ENCODE measurements around the gene BBX.

BBX gene

GRCh38 chr3:107845380-107846278, 322.9 kb downstream of the BBX start:
- TF ChIP-seq ZBTB7A (IDR thresholded peaks at IDR 0.05; ENCODE audit: low read depth) (no peak), EGR1 (IDR thresholded peaks at IDR 0.05) (no peak), TAF1 (IDR thresholded peaks at IDR 0.05; ENCODE audit: low read depth) (no peak), TEAD4 (IDR thresholded peaks at IDR 0.05) (no peak), RAD21 (IDR thresholded peaks at IDR 0.05; ENCODE audit: low read depth) (no peak), FOXM1 (IDR thresholded peaks at IDR 0.05; ENCODE audit: borderline replicate concordance, low read depth) (no peak), MAX (IDR thresholded peaks at IDR 0.05) (no peak), YY1 (IDR thresholded peaks at IDR 0.05; ENCODE audit: low read depth) (no peak), CEBPB (IDR thresholded peaks at IDR 0.05) (no peak), TCF12 (IDR thresholded peaks at IDR 0.05; ENCODE audit: low read depth) (no peak), EP300 (IDR thresholded peaks at IDR 0.05; ENCODE audit: borderline replicate concordance) (no peak), CREB1 (IDR thresholded peaks at IDR 0.05; ENCODE audit: low read depth) (no peak), NFIC (IDR thresholded peaks at IDR 0.05) (no peak)
- TF ChIP-seq, protein P1, sequence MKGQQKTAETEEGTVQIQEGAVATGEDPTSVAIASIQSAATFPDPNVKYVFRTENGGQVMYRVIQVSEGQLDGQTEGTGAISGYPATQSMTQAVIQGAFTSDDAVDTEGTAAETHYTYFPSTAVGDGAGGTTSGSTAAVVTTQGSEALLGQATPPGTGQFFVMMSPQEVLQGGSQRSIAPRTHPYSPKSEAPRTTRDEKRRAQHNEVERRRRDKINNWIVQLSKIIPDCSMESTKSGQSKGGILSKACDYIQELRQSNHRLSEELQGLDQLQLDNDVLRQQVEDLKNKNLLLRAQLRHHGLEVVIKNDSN (IDR thresholded peaks at IDR 0.05), result no peak
- TF ChIP-seq, protein P2, sequence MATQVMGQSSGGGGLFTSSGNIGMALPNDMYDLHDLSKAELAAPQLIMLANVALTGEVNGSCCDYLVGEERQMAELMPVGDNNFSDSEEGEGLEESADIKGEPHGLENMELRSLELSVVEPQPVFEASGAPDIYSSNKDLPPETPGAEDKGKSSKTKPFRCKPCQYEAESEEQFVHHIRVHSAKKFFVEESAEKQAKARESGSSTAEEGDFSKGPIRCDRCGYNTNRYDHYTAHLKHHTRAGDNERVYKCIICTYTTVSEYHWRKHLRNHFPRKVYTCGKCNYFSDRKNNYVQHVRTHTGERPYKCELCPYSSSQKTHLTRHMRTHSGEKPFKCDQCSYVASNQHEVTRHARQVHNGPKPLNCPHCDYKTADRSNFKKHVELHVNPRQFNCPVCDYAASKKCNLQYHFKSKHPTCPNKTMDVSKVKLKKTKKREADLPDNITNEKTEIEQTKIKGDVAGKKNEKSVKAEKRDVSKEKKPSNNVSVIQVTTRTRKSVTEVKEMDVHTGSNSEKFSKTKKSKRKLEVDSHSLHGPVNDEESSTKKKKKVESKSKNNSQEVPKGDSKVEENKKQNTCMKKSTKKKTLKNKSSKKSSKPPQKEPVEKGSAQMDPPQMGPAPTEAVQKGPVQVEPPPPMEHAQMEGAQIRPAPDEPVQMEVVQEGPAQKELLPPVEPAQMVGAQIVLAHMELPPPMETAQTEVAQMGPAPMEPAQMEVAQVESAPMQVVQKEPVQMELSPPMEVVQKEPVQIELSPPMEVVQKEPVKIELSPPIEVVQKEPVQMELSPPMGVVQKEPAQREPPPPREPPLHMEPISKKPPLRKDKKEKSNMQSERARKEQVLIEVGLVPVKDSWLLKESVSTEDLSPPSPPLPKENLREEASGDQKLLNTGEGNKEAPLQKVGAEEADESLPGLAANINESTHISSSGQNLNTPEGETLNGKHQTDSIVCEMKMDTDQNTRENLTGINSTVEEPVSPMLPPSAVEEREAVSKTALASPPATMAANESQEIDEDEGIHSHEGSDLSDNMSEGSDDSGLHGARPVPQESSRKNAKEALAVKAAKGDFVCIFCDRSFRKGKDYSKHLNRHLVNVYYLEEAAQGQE (IDR thresholded peaks at IDR 0.05; ENCODE audit: low read depth), result no peak

DNA sequence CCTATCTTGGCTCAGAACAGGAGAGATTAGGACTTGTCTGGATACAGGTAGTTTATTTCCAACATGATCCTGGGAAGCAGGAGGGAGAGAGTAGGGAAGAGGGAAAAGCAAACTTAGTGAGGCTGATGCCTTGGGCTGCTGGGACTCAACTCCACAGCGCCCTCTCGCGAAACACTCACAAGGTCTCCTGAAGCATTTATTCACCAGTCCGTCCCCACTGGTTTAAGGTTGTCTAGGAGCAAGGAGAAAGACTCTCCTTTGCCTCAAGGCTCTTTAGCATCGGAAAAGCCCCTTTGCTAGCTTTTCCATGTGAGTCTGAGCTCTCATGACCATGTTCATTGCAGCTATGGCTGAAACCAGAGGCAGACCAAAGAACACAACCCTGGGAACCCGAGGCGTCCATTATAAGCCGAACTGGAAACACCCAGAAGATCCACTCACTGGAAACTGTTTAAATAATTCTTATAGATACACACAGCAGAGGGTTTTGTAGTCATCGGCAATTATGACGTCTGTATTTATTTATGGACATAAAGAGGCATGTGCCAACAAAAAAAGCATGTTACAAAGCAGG, 323.6 kb downstream of the BBX start:
- no peak for TF ChIP-seq TAF1 (IDR thresholded peaks at IDR 0.05; ENCODE audit: low read depth)
- TF ChIP-seq RAD21 (IDR thresholded peaks at IDR 0.05; ENCODE audit: low read depth), result peak; percentile 42

GRCh38 chr3:107847791-107848190, 325.0 kb downstream of the BBX start:
- TF ChIP-seq, protein P2 (IDR thresholded peaks at IDR 0.05; ENCODE audit: low read depth), result no peak
- no peak for TF ChIP-seq TAF1 (IDR thresholded peaks at IDR 0.05; ENCODE audit: low read depth)
- TF ChIP-seq NFIC (IDR thresholded peaks at IDR 0.05), result no peak
- TF ChIP-seq RAD21 (IDR thresholded peaks at IDR 0.05; ENCODE audit: low read depth), result no peak
- TF ChIP-seq CEBPB (IDR thresholded peaks at IDR 0.05), result no peak

GRCh38 chr3:107848351-107848915, 325.7 kb downstream of the BBX start:
- no peak for TF ChIP-seq NFIC (IDR thresholded peaks at IDR 0.05)
- no peak for TF ChIP-seq RAD21 (IDR thresholded peaks at IDR 0.05; ENCODE audit: low read depth)
- TF ChIP-seq TEAD4 (IDR thresholded peaks at IDR 0.05), result no peak
- TF ChIP-seq, protein P2 (IDR thresholded peaks at IDR 0.05; ENCODE audit: low read depth), result no peak

DNA sequence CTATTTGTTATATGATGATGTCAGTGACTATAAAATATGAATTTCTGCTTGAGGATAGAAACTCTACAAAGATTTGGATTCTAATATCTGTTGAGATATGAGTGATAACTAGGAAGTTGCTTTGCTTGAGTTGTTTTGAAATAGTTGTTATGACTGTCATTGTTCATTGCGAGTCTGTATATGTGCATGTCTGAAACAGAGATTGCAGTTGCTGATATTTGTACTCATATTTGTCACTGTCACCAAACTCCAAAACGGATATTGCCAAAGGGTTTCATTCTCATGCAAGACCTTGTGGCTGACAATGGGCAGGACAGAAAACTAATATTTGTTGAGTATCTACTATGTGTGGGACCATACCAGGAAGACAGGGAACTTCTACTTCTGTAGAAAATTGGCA, 327.9 kb downstream of the BBX start:
- no peak for TF ChIP-seq RAD21 (IDR thresholded peaks at IDR 0.05; ENCODE audit: low read depth)
- TF ChIP-seq EGR1 (IDR thresholded peaks at IDR 0.05), result no peak
- TF ChIP-seq MAX (IDR thresholded peaks at IDR 0.05), result no peak
